Activated T-cell treated with anti-CD3 and anti-CD28 coated beads, Interleukin-2, amount 50 U/mL, for 1 hour (primary cell): Measurements from ENCODE around the gene CLDN10.
"Not testable (repeated sequence)": the region's sequence is repeated elsewhere in the genome, so short reads cannot be mapped to it uniquely, and the experiment has no call there.

ENCODE experiments used
- DNase-seq: peaks from one replicate; pipeline ENCODE4 v3.0.0-alpha.2; 2020

The CLDN10 gene

GRCh38 chr13:95552539-95553441 is at the start of gene CLDN10:
TSS of gene CLDN10 (plus strand) at chr13:95552720. CDS start at chr13:95552754, 34 bp downstream.
- DNase-seq, result no peak

GRCh38 chr13:95503662-95504061 is 48.9 kb upstream of the CLDN10 start:
- no peak for DNase-seq

GRCh38 chr13:95505265-95505664 is 47.3 kb upstream of the CLDN10 start:
- DNase-seq, result no peak

GRCh38 chr13:95505986-95506385 is 46.5 kb upstream of the CLDN10 start:
- no peak for DNase-seq

- no peak for DNase-seq
Measured at GRCh38 chr13:95507991-95508390, 44.5 kb upstream of the CLDN10 start.

- DNase-seq, result no peak
Measured at GRCh38 chr13:95508996-95509395, 43.5 kb upstream of the CLDN10 start.

GRCh38 chr13:95509521-95510310 is 42.8 kb upstream of the CLDN10 start:
- no peak for DNase-seq

- no peak for DNase-seq
Measured at GRCh38 chr13:95510950-95511349, 41.6 kb upstream of the CLDN10 start.

- no peak for DNase-seq
Measured at GRCh38 chr13:95512424-95512823, 40.1 kb upstream of the CLDN10 start.

GRCh38 chr13:95512957-95513356 is 39.6 kb upstream of the CLDN10 start:
- DNase-seq, result no peak

GRCh38 chr13:95515606-95516005 is 36.9 kb upstream of the CLDN10 start:
- not testable (repeated sequence) for DNase-seq

GRCh38 chr13:95516021-95516420 is 36.5 kb upstream of the CLDN10 start:
- DNase-seq, result no peak

GRCh38 chr13:95516492-95516891 is 36.0 kb upstream of the CLDN10 start:
- DNase-seq, result no peak

- DNase-seq, result no peak
Measured at GRCh38 chr13:95523598-95523997, 28.9 kb upstream of the CLDN10 start.

GRCh38 chr13:95524264-95524901 is 28.1 kb upstream of the CLDN10 start:
- DNase-seq, result no peak

- DNase-seq, result no peak
Measured at GRCh38 chr13:95527955-95528354, 24.6 kb upstream of the CLDN10 start.

- no peak for DNase-seq
Measured at GRCh38 chr13:95530178-95530577, 22.3 kb upstream of the CLDN10 start.

GRCh38 chr13:95533545-95534160 is 18.9 kb upstream of the CLDN10 start:
- no peak for DNase-seq

GRCh38 chr13:95535243-95535642 is 17.3 kb upstream of the CLDN10 start:
- no peak for DNase-seq

GRCh38 chr13:95536632-95537241 is 15.8 kb upstream of the CLDN10 start:
- DNase-seq, result no peak

- DNase-seq, result no peak
Measured at GRCh38 chr13:95540888-95541287, 11.6 kb upstream of the CLDN10 start.

GRCh38 chr13:95541308-95541707 is 11.2 kb upstream of the CLDN10 start:
- no peak for DNase-seq
